CD4-positive, alpha-beta T cell treated with Interleukin-4 for 1 hour (primary cell): ENCODE measurements around the gene MYOM3.
"Not testable (repeated sequence)": the region's sequence is repeated elsewhere in the genome, so short reads cannot be mapped to it uniquely, and the experiment has no call there.

Source experiments
- DNase-seq, 2 donors: peaks; one replicate each; pipeline ENCODE4 v3.0.0-alpha.2; 2020 to 2022

The MYOM3 gene

GRCh38 chr1:24069817-24070216, 42.1 kb downstream of the MYOM3 start:
- DNase-seq, result no peak

GRCh38 chr1:24067978-24068377, 44.0 kb downstream of the MYOM3 start:
- no peak for DNase-seq

- no peak for DNase-seq
Observed at GRCh38 chr1:24065304-24065703, 46.6 kb downstream of the MYOM3 start.

- DNase-seq, result no peak
Observed at GRCh38 chr1:24062221-24062620, 49.7 kb downstream of the MYOM3 start.

- DNase-seq, result no peak
Observed at GRCh38 chr1:24060482-24060881, 51.5 kb downstream of the MYOM3 start.

GRCh38 chr1:24058671-24059455, 53.1 kb downstream of the MYOM3 start:
- no peak for DNase-seq

- DNase-seq, result no peak
Observed at GRCh38 chr1:24057171-24057570, 54.8 kb downstream of the MYOM3 start.

- DNase-seq, result no peak
Observed at GRCh38 chr1:24055681-24056080, 56.3 kb downstream of the MYOM3 start.

- DNase-seq, result no peak
Observed at GRCh38 chr1:24052220-24052619, 59.7 kb downstream of the MYOM3 start.

GRCh38 chr1:24051206-24051945, 60.6 kb downstream of the MYOM3 start:
- no peak for DNase-seq

GRCh38 chr1:24049733-24050132, 62.2 kb downstream of the MYOM3 start:
- no peak for DNase-seq

GRCh38 chr1:24048894-24049293, 63.0 kb downstream of the MYOM3 start:
- DNase-seq, result not testable (repeated sequence)

- no peak for DNase-seq
Observed at GRCh38 chr1:24048205-24048869, 63.6 kb downstream of the MYOM3 start.

- no peak for DNase-seq
Observed at GRCh38 chr1:24047110-24047477, 64.8 kb downstream of the MYOM3 start.

GRCh38 chr1:24045771-24046170, 66.2 kb downstream of the MYOM3 start:
- DNase-seq, result no peak

- not testable (repeated sequence) for DNase-seq
Observed at GRCh38 chr1:24044672-24045071, 67.3 kb downstream of the MYOM3 start.

GRCh38 chr1:24043345-24044032, 68.4 kb downstream of the MYOM3 start:
- no peak for DNase-seq

- DNase-seq, result no peak
Observed at GRCh38 chr1:24042315-24042714, 69.6 kb downstream of the MYOM3 start.

- DNase-seq, result no peak
Observed at GRCh38 chr1:24036088-24036487, 75.8 kb downstream of the MYOM3 start.

- DNase-seq, result no peak
Observed at GRCh38 chr1:24032981-24033380, 79.0 kb downstream of the MYOM3 start.

- DNase-seq, result not testable (repeated sequence)
Observed at GRCh38 chr1:24030976-24031516, 80.9 kb downstream of the MYOM3 start.

GRCh38 chr1:24027838-24028468, 84.0 kb downstream of the MYOM3 start:
- peak in 1 of 2 donors; percentile 48 for DNase-seq
